ACC112 (cell line): ENCODE data around the gene DACH1.
A peak's percentile ranks its signal among the peaks of the same experiment; 100 is the strongest.

Experiments
- H2AFZ ChIP-seq: fragments of 200-600 bp; sonication (generic); one replicate; pipeline ENCODE4 v1.6.0; 2017; ENCODE audit warnings: antibody characterized with exemption, low read length; ENCODE audit not compliant: unreplicated experiment
- H3K27ac ChIP-seq: fragments of 200-600 bp; sonication (generic); 2 replicates; pipeline ENCODE4 v1.5.1; 2014; ENCODE audit warnings: low read depth, mild to moderate bottlenecking, antibody characterized with exemption, low read length, moderate library complexity
- H3K27me3 ChIP-seq: fragments of 200-600 bp; sonication (generic); 2 replicates; pipeline ENCODE4 v1.6.1; 2014; ENCODE audit warnings: mild to moderate bottlenecking, antibody characterized with exemption, low read length, moderate library complexity, mixed read lengths; ENCODE audit not compliant: insufficient read depth
- H3K36me3 ChIP-seq: fragments of 200-600 bp; sonication (generic); 2 replicates; pipeline ENCODE4 v1.6.1; 2016; ENCODE audit warnings: mild to moderate bottlenecking, antibody characterized with exemption, low read length, moderate library complexity, mixed read lengths; ENCODE audit not compliant: insufficient read depth
- H3K4me1 ChIP-seq: fragments of 200-600 bp; sonication (generic); one replicate; pipeline ENCODE4 v1.6.1; 2016; ENCODE audit warnings: low read length, mixed read lengths; ENCODE audit not compliant: insufficient read depth, unreplicated experiment, control insufficient read depth
- H3K4me3 ChIP-seq: fragments of 200-600 bp; sonication (generic); 2 replicates; pipeline ENCODE4 v1.5.1; 2014; ENCODE audit warnings: mild to moderate bottlenecking, low read depth, low read length
- H3K79me2 ChIP-seq: fragments of 200-600 bp; sonication (generic); one replicate; pipeline ENCODE4 v1.6.0; 2016; ENCODE audit warnings: low read length; ENCODE audit not compliant: control insufficient read depth, unreplicated experiment, insufficient read depth

DACH1 gene

GRCh38 chr13:71865874-71866334, 1.1 kb downstream of the DACH1 start:
- no peaks in the 10 kb centered on the region for H3K36me3 ChIP-seq
- no peak overlapping the region for H3K27ac ChIP-seq
- no peak overlapping the region for H2AFZ ChIP-seq
- H3K27me3 ChIP-seq, result peaks cover 60% of the 10 kb centered on the region
- peaks cover 2% of the 10 kb centered on the region for H3K4me1 ChIP-seq
- no peaks in the 10 kb centered on the region for H3K79me2 ChIP-seq
- 0 out of 2 replicates have a peak overlapping the region, but pooled peaks have one; percentile 21 for H3K4me3 ChIP-seq

- H3K36me3 ChIP-seq, result no peaks in the 10 kb centered on the region
- H3K79me2 ChIP-seq, result no peaks in the 10 kb centered on the region
- peaks cover 60% of the 10 kb centered on the region for H3K27me3 ChIP-seq
- H3K4me1 ChIP-seq, result peaks cover 2% of the 10 kb centered on the region
- no peak overlapping the region for H2AFZ ChIP-seq
- no peak overlapping the region for H3K4me3 ChIP-seq
- H3K27ac ChIP-seq, result no peak overlapping the region
These were observed 1.8 kb downstream of the DACH1 start for GRCh38 chr13:71864986-71865873.

GRCh38 chr13:71864094-71864985, 2.7 kb downstream of the DACH1 start:
- Histone ChIP-seq H3K79me2 (no peaks in the 10 kb centered on the region), H3K36me3 (no peaks in the 10 kb centered on the region), H3K27me3 (peaks cover 54% of the 10 kb centered on the region), H3K4me3 (no peak overlapping the region), H3K27ac (no peak overlapping the region), H3K4me1 (peaks cover 2% of the 10 kb centered on the region), H2AFZ (no peak overlapping the region)

GRCh38 chr13:71863254-71863865, 3.6 kb downstream of the DACH1 start:
- Histone ChIP-seq H3K36me3 (no peaks in the 10 kb centered on the region), H3K27me3 (peaks cover 45% of the 10 kb centered on the region), H3K4me3 (no peak overlapping the region), H3K27ac (no peak overlapping the region), H2AFZ (no peak overlapping the region), H3K4me1 (peaks cover 2% of the 10 kb centered on the region), H3K79me2 (no peaks in the 10 kb centered on the region)

GRCh38 chr13:71862459-71862943, 4.5 kb downstream of the DACH1 start:
- no peak overlapping the region for H3K4me3 ChIP-seq
- peaks cover 36% of the 10 kb centered on the region for H3K27me3 ChIP-seq
- H2AFZ ChIP-seq, result no peak overlapping the region
- H3K27ac ChIP-seq, result no peak overlapping the region
- H3K4me1 ChIP-seq, result peaks cover 2% of the 10 kb centered on the region
- no peaks in the 10 kb centered on the region for H3K36me3 ChIP-seq
- H3K79me2 ChIP-seq, result no peaks in the 10 kb centered on the region

- H3K4me3 ChIP-seq, result no peak overlapping the region
- H3K79me2 ChIP-seq, result no peaks in the 10 kb centered on the region
- no peak overlapping the region for H2AFZ ChIP-seq
- H3K4me1 ChIP-seq, result peaks cover 2% of the 10 kb centered on the region
- H3K27me3 ChIP-seq, result peaks cover 30% of the 10 kb centered on the region
- H3K36me3 ChIP-seq, result no peaks in the 10 kb centered on the region
- no peak overlapping the region for H3K27ac ChIP-seq
These were observed 5.1 kb downstream of the DACH1 start for GRCh38 chr13:71861769-71862458.

- H3K79me2 ChIP-seq, result no peaks in the 10 kb centered on the region
- H3K36me3 ChIP-seq, result no peaks in the 10 kb centered on the region
- no peaks in the 10 kb centered on the region for H3K4me1 ChIP-seq
- H3K27ac ChIP-seq, result no peak overlapping the region
- H3K27me3 ChIP-seq, result peaks cover 21% of the 10 kb centered on the region
- no peak overlapping the region for H2AFZ ChIP-seq
- no peak overlapping the region for H3K4me3 ChIP-seq
These were observed 6.4 kb downstream of the DACH1 start for GRCh38 chr13:71860547-71861138.

- Histone ChIP-seq H3K4me1 (no peaks in the 10 kb centered on the region), H3K36me3 (no peaks in the 10 kb centered on the region), H3K79me2 (no peaks in the 10 kb centered on the region), H3K27ac (no peak overlapping the region), H3K27me3 (peaks cover under 1% of the 10 kb centered on the region), H2AFZ (no peak overlapping the region), H3K4me3 (no peak overlapping the region)
These were observed 8.4 kb downstream of the DACH1 start for GRCh38 chr13:71858647-71859046.

GRCh38 chr13:71856548-71857043, 10.4 kb downstream of the DACH1 start:
- Histone ChIP-seq H3K4me3 (no peak overlapping the region), H3K79me2 (no peaks in the 10 kb centered on the region), H3K4me1 (no peaks in the 10 kb centered on the region), H3K36me3 (no peaks in the 10 kb centered on the region), H2AFZ (no peak overlapping the region), H3K27ac (no peak overlapping the region), H3K27me3 (no peaks in the 10 kb centered on the region)
